HEK293 (cell line): ENCODE data around the gene LPP.

Source experiments
- CTCF ChIA-PET: fragments of 350-600 bp; formaldehyde crosslinking; extraction: SDS; loops from one replicate; lab custom pipeline; 2021; ENCODE audit warnings: antibody characterized with exemption; lab: Yijun Ruan, JAX
- POLR2A ChIA-PET: fragments of 300-600 bp; formaldehyde crosslinking; extraction: SDS; loops from one replicate; lab custom pipeline; 2020; ENCODE audit warnings: antibody characterized with exemption, inconsistent platforms; lab: Yijun Ruan, JAX
- H3K27ac ChIP-seq: fragments of 200-500 bp; sonication (Bioruptor generic); 2 replicates; pipeline ENCODE4 v1.5.1; 2014; ENCODE audit warnings: low read depth, low read length, control low read depth, inconsistent platforms; ENCODE audit errors: extremely low read depth
- H3K36me3 ChIP-seq, 2 experiments: fragments of 200-500 bp in 1 of 2; sonication (Bioruptor generic) in 1 of 2; 1 replicate in 1 of 2; 2 replicates in 1 of 2; pipeline ENCODE4 v1.5.1; 2014 to 2017; ENCODE audit warnings: inconsistent platforms in 2 of 2, low read length in 2 of 2; ENCODE audit not compliant: control insufficient read depth in 2 of 2, insufficient read depth in 1 of 2
- H3K4me1 ChIP-seq: fragments of 200-500 bp; sonication (Bioruptor generic); 2 replicates; pipeline ENCODE4 v1.5.1; 2014; ENCODE audit warnings: mild to moderate bottlenecking, low read length, inconsistent platforms; ENCODE audit not compliant: control insufficient read depth, insufficient read depth
- H3K4me3 ChIP-seq: 2 replicates; pipeline ENCODE4 v1.5.1; 2011; ENCODE audit warnings: low read depth, mild to moderate bottlenecking, control low read depth, low read length, moderate library complexity
- H3K9me3 ChIP-seq: fragments of 200-500 bp; sonication (Bioruptor generic); 2 replicates; pipeline ENCODE4 v1.5.1; 2014; ENCODE audit warnings: low read depth, low read length, inconsistent platforms; ENCODE audit not compliant: control insufficient read depth, insufficient read depth
- BCL11A ChIP-seq: fragments of 450-650 bp; formaldehyde crosslinking; IDR thresholded peaks from 2 replicates; pipeline ENCODE4 v1.5.1; 2016; ENCODE audit warnings: low read depth, missing biosample characterization, missing genetic modification characterization
- GLI2 ChIP-seq: fragments of 450-650 bp; formaldehyde crosslinking; IDR thresholded peaks from 2 replicates; pipeline ENCODE4; 2017; ENCODE audit warnings: missing biosample characterization, missing genetic modification characterization, low read depth, borderline replicate concordance
- GLI4 ChIP-seq: fragments of 450-650 bp; formaldehyde crosslinking; IDR thresholded peaks from 2 replicates; pipeline ENCODE4 v1.5.1; 2016; ENCODE audit warnings: missing biosample characterization, missing genetic modification characterization
- KLF16 ChIP-seq: fragments of 450-650 bp; formaldehyde crosslinking; IDR thresholded peaks from 2 replicates; pipeline ENCODE4 v1.5.1; 2017; ENCODE audit warnings: missing biosample characterization, missing genetic modification characterization
- MZF1 ChIP-seq: fragments of 450-650 bp; formaldehyde crosslinking; IDR thresholded peaks from 2 replicates; pipeline ENCODE4 v1.5.1; 2017; ENCODE audit warnings: missing biosample characterization, missing genetic modification characterization, borderline replicate concordance
- TRIM28 ChIP-seq: IDR thresholded peaks from 2 replicates; pipeline ENCODE4 v1.6.1; 2011; ENCODE audit warnings: low read length, control low read depth, borderline replicate concordance
- YY1 ChIP-seq: fragments of 450-650 bp; formaldehyde crosslinking; IDR thresholded peaks from 2 replicates; pipeline ENCODE4 v1.5.1; 2018; ENCODE audit warnings: missing biosample characterization, missing genetic modification characterization
- ZBTB6 ChIP-seq: fragments of 450-650 bp; formaldehyde crosslinking; IDR thresholded peaks from 2 replicates; pipeline ENCODE4 v1.5.1; 2017; ENCODE audit warnings: missing biosample characterization, missing genetic modification characterization
- ZNF112 ChIP-seq: fragments of 450-650 bp; formaldehyde crosslinking; IDR thresholded peaks from 2 replicates; pipeline ENCODE4 v1.5.0; 2017; ENCODE audit warnings: missing biosample characterization, missing genetic modification characterization
- ZNF16 ChIP-seq: fragments of 450-650 bp; formaldehyde crosslinking; IDR thresholded peaks from 2 replicates; pipeline ENCODE4 v1.5.1; 2016; ENCODE audit warnings: low read depth, missing biosample characterization, missing genetic modification characterization
- ZNF169 ChIP-seq: fragments of 450-650 bp; formaldehyde crosslinking; IDR thresholded peaks from 2 replicates; pipeline ENCODE4 v1.5.1; 2016; ENCODE audit warnings: missing biosample characterization, missing genetic modification characterization
- ZNF174 ChIP-seq: fragments of 450-650 bp; formaldehyde crosslinking; IDR thresholded peaks from 2 replicates; pipeline ENCODE4 v1.5.0; 2017; ENCODE audit warnings: missing biosample characterization, mild to moderate bottlenecking, missing genetic modification characterization
- ZNF274 ChIP-seq, 2 experiments: fragments of 200-500 bp in 1 of 2; fragments of 450-650 bp in 1 of 2; sonication (Bioruptor generic) in 1 of 2; formaldehyde crosslinking in 1 of 2; IDR thresholded peaks; 2 replicates each; pipeline versions ENCODE4 v1.5.1 to v1.6.1; 2014 to 2016; ENCODE audit warnings: borderline replicate concordance in 1 of 2, inconsistent platforms in 1 of 2, low read length in 1 of 2, missing biosample characterization in 1 of 2, missing genetic modification characterization in 1 of 2
- ZNF302 ChIP-seq: fragments of 450-650 bp; formaldehyde crosslinking; IDR thresholded peaks from 2 replicates; pipeline ENCODE4 v1.5.1; 2016; ENCODE audit warnings: missing biosample characterization, missing genetic modification characterization, low read depth
- ZNF423 ChIP-seq: fragments of 450-650 bp; formaldehyde crosslinking; IDR thresholded peaks from 2 replicates; pipeline ENCODE4 v1.5.1; 2016; ENCODE audit warnings: missing biosample characterization, missing genetic modification characterization
- ZNF473 ChIP-seq: fragments of 450-650 bp; formaldehyde crosslinking; IDR thresholded peaks from 2 replicates; pipeline ENCODE4 v1.5.1; 2017; ENCODE audit warnings: missing biosample characterization, missing genetic modification characterization
- ZNF501 ChIP-seq: fragments of 450-650 bp; formaldehyde crosslinking; IDR thresholded peaks from 2 replicates; pipeline ENCODE4 v1.5.1; 2016; ENCODE audit warnings: missing biosample characterization, missing genetic modification characterization
- ZNF549 ChIP-seq: fragments of 450-650 bp; IDR thresholded peaks from 2 replicates; pipeline ENCODE4 v1.5.1; 2018; ENCODE audit warnings: missing biosample characterization, missing genetic modification characterization, mild to moderate bottlenecking, inconsistent platforms, moderate library complexity
- ZNF639 ChIP-seq: fragments of 450-650 bp; formaldehyde crosslinking; IDR thresholded peaks from 2 replicates; pipeline ENCODE4 v1.5.1; 2016; ENCODE audit warnings: missing biosample characterization, missing genetic modification characterization
- ZNF677 ChIP-seq: fragments of 450-650 bp; IDR thresholded peaks from 2 replicates; pipeline ENCODE4 v1.5.0; 2018; ENCODE audit warnings: missing biosample characterization, mild to moderate bottlenecking, missing genetic modification characterization, moderate library complexity
- ZNF701 ChIP-seq: fragments of 450-650 bp; formaldehyde crosslinking; IDR thresholded peaks from 2 replicates; pipeline ENCODE4 v1.5.1; 2016; ENCODE audit warnings: missing biosample characterization, missing genetic modification characterization
- ZNF768 ChIP-seq: fragments of 450-650 bp; formaldehyde crosslinking; IDR thresholded peaks from 2 replicates; pipeline ENCODE4 v1.5.1; 2018; ENCODE audit warnings: missing biosample characterization, mild to moderate bottlenecking, missing genetic modification characterization
- ZSCAN16 ChIP-seq: fragments of 450-650 bp; formaldehyde crosslinking; IDR thresholded peaks from 2 replicates; pipeline ENCODE4 v1.5.1; 2016; ENCODE audit warnings: missing biosample characterization, missing genetic modification characterization
- ZXDB ChIP-seq: fragments of 450-650 bp; formaldehyde crosslinking; IDR thresholded peaks from 2 replicates; pipeline ENCODE4 v1.5.1; 2016; ENCODE audit warnings: missing biosample characterization, missing genetic modification characterization
- TF ChIP-seq, protein P1 (sequence below): fragments of 450-650 bp; formaldehyde crosslinking; IDR thresholded peaks from 2 replicates; pipeline ENCODE4 v1.5.1; 2017; ENCODE audit warnings: missing biosample characterization, mild to moderate bottlenecking, missing genetic modification characterization, moderate library complexity

The LPP gene

DNA sequence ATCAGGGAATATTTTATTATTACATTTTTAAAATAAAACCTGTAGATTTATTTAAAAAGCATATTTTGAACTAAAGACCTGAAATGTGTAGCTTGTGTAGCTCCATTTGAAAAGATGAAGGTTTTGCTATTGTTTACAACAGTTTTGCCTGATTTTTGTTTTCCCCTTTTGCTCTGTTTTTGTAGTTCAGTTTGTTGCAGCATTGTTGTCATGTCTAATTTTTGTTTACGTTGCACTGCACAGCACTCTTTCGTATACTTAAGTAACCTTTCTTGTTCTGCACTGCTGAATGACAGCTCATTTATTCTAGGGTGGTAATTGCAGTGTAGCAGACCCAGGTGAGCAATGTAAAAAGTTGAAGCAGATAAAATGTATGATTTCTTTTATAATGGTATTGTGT, 435.8 kb downstream of the LPP start:
- TF ChIP-seq, protein P1, sequence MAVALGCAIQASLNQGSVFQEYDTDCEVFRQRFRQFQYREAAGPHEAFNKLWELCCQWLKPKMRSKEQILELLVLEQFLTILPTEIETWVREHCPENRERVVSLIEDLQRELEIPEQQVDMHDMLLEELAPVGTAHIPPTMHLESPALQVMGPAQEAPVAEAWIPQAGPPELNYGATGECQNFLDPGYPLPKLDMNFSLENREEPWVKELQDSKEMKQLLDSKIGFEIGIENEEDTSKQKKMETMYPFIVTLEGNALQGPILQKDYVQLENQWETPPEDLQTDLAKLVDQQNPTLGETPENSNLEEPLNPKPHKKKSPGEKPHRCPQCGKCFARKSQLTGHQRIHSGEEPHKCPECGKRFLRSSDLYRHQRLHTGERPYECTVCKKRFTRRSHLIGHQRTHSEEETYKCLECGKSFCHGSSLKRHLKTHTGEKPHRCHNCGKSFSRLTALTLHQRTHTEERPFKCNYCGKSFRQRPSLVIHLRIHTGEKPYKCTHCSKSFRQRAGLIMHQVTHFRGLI (tag by site-specific recombination): no peak
- H3K36me3 ChIP-seq: no peaks in the 10 kb centered on the region
- no peaks in the 10 kb centered on the region for H3K9me3 ChIP-seq
- H3K27ac ChIP-seq: no peak overlapping the region
- no peak overlapping the region for H3K4me3 ChIP-seq
- ChIA-PET POLR2A (no interaction called here), CTCF (no interaction called here)
- H3K4me1 ChIP-seq: no peaks in the 10 kb centered on the region

- CTCF ChIA-PET: no interaction called here
- Histone ChIP-seq H3K4me3 (no peak overlapping the region), H3K27ac (no peak overlapping the region), H3K36me3 (no peaks in the 10 kb centered on the region), H3K4me1 (no peaks in the 10 kb centered on the region), H3K9me3 (no peaks in the 10 kb centered on the region)
- TF ChIP-seq ZNF701 (tag by site-specific recombination): no peak
- TF ChIP-seq GLI4 (tag by site-specific recombination): no peak
- no peak for TF ChIP-seq TRIM28
- TF ChIP-seq ZNF112 (tag by site-specific recombination): no peak
- no peak for TF ChIP-seq KLF16
- TF ChIP-seq GLI2 (tag by site-specific recombination): no peak
- no peak for TF ChIP-seq ZNF549 (tag by site-specific recombination)
- POLR2A ChIA-PET: no interaction called here
Observed at GRCh38 chr3:188590557-188590956, 436.6 kb downstream of the LPP start.

DNA sequence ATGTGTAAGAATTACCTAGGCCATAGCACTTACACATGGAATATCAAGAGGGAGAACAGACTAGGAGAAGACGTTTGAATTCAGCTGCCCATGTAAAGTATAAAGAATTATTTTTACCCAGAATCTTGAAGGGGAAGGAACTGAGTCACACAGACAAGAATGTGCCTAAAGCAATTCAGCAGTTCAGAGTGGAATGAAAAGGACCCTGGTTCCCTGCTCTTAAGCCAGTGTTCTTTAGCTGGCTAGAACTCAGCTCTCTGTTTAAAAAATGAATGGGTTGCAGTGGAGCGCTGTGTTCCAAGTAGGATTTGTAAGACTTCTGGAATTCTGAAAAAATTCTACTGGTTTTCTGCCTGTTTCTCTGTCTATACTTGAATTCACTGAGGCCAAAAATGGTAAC, 440.2 kb downstream of the LPP start:
- H3K36me3 ChIP-seq: no peaks in the 10 kb centered on the region
- ChIA-PET CTCF (no interaction called here), POLR2A (no interaction called here)
- no peak overlapping the region for H3K27ac ChIP-seq
- no peaks in the 10 kb centered on the region for H3K9me3 ChIP-seq
- TF ChIP-seq ZNF302 (tag by site-specific recombination) (no peak), ZSCAN16 (no peak), ZNF423 (tag by site-specific recombination) (no peak), MZF1 (no peak), ZNF274 (IDR thresholded peaks at IDR 0.05; ENCODE audit: low read length) (no peak), ZNF274 (tag by site-specific recombination; IDR thresholded peaks at IDR 0.05; ENCODE audit: borderline replicate concordance) (no peak), ZXDB (no peak), ZBTB6 (tag by site-specific recombination) (no peak), YY1 (tag by site-specific recombination) (no peak), ZNF169 (tag by site-specific recombination) (no peak), ZNF501 (no peak), ZNF677 (no peak), ZNF768 (tag by site-specific recombination) (no peak), ZNF16 (no peak), BCL11A (no peak), ZNF639 (tag by site-specific recombination) (no peak), ZNF174 (tag by site-specific recombination) (no peak), ZNF473 (tag by site-specific recombination) (no peak)
- no peak overlapping the region for H3K4me3 ChIP-seq
- H3K4me1 ChIP-seq: no peaks in the 10 kb centered on the region
